Measurements from ENCODE around the gene EBF3. TPM values are rescaled to one million over a fixed set of nuclear protein-coding genes. Genes with fewer than 3 reads are reported as not detected.

EBF3 gene
- polyA plus RNA-seq, 4 donors = 1.4 to 1.9 TPM; not detected in 2

- DNase-seq (no peak), FAIRE-seq (no peak)
- peaks cover 0 to 3% (median 0%) of the 10 kb centered on the region in 3 donors for H3K27me3 ChIP-seq (ENCODE audit: control insufficient read depth in 3 of 3, insufficient read depth in 3 of 3, low read length in 3 of 3)
- H3K27ac ChIP-seq (ENCODE audit: low read depth in 1 of 3, low read length in 2 of 3) = no peak overlapping the region
- no peaks in the 10 kb centered on the region for H3K4me1 ChIP-seq (ENCODE audit: control insufficient read depth in 3 of 3, insufficient read depth in 2 of 3, low read depth in 1 of 3, low read length in 2 of 3)
- peaks cover 0 to 7% of the 10 kb centered on the region in 2 donors for H3K9me3 ChIP-seq (ENCODE audit: control insufficient read depth in 2 of 2, insufficient read depth in 1 of 2, low read depth in 1 of 2, low read length in 1 of 2)
- H3K4me3 ChIP-seq (ENCODE audit: low read depth in 1 of 3, low read length in 3 of 3) = no peak overlapping the region
- 76 to 83% (median 80%) methylated on average over 9 of the region's 9 CpGs for WGBS, 3 donors
- no peaks in the 10 kb centered on the region for H3K36me3 ChIP-seq (ENCODE audit: control insufficient read depth in 3 of 3, insufficient read depth in 2 of 3, low read depth in 1 of 3, low read length in 3 of 3)
These were observed 103.7 kb downstream of the EBF3 start for GRCh38 chr10:129860396-129860795.

GRCh38 chr10:129859536-129859935 lies 104.5 kb downstream of the EBF3 start:
- FAIRE-seq (no peak), DNase-seq (no peak)
- 80 to 90% (median 87%) methylated on average over 7 of the region's 7 CpGs for WGBS, 3 donors
- Histone ChIP-seq H3K36me3 (ENCODE audit: control insufficient read depth in 3 of 3, insufficient read depth in 2 of 3, low read depth in 1 of 3, low read length in 3 of 3) (no peaks in the 10 kb centered on the region), H3K27ac (ENCODE audit: low read depth in 1 of 3, low read length in 2 of 3) (no peak overlapping the region), H3K27me3 (ENCODE audit: control insufficient read depth in 3 of 3, insufficient read depth in 3 of 3, low read length in 3 of 3) (peaks cover 0 to 3% (median 2%) of the 10 kb centered on the region in 3 donors), H3K4me1 (ENCODE audit: control insufficient read depth in 3 of 3, insufficient read depth in 2 of 3, low read depth in 1 of 3, low read length in 2 of 3) (peaks cover 0 to 1% (median 0%) of the 10 kb centered on the region in 3 donors), H3K9me3 (ENCODE audit: control insufficient read depth in 2 of 2, insufficient read depth in 1 of 2, low read depth in 1 of 2, low read length in 1 of 2) (peaks cover 0 to 7% of the 10 kb centered on the region in 2 donors), H3K4me3 (ENCODE audit: low read depth in 1 of 3, low read length in 3 of 3) (no peak overlapping the region)

- H3K4me3 ChIP-seq (ENCODE audit: low read depth in 1 of 3, low read length in 3 of 3) = no peak overlapping the region
- DNase-seq (no peak), FAIRE-seq (no peak)
- H3K9me3 ChIP-seq (ENCODE audit: control insufficient read depth in 2 of 2, insufficient read depth in 1 of 2, low read depth in 1 of 2, low read length in 1 of 2) = peaks cover 0 to 7% of the 10 kb centered on the region in 2 donors
- H3K27ac ChIP-seq (ENCODE audit: low read depth in 1 of 3, low read length in 2 of 3) = no peak overlapping the region
- H3K4me1 ChIP-seq (ENCODE audit: control insufficient read depth in 3 of 3, insufficient read depth in 2 of 3, low read depth in 1 of 3, low read length in 2 of 3) = peaks cover 0 to 14% (median 0%) of the 10 kb centered on the region in 3 donors
- H3K27me3 ChIP-seq (ENCODE audit: control insufficient read depth in 3 of 3, insufficient read depth in 3 of 3, low read length in 3 of 3) = peaks cover 2 to 9% (median 4%) of the 10 kb centered on the region in 3 donors
- no peaks in the 10 kb centered on the region for H3K36me3 ChIP-seq (ENCODE audit: control insufficient read depth in 3 of 3, insufficient read depth in 2 of 3, low read depth in 1 of 3, low read length in 3 of 3)
- WGBS, 3 donors = 93 to 95% (median 94%) methylated on average over 19 of the region's 19 CpGs
These were observed 106.7 kb downstream of the EBF3 start for GRCh38 chr10:129857242-129857960.

DNA sequence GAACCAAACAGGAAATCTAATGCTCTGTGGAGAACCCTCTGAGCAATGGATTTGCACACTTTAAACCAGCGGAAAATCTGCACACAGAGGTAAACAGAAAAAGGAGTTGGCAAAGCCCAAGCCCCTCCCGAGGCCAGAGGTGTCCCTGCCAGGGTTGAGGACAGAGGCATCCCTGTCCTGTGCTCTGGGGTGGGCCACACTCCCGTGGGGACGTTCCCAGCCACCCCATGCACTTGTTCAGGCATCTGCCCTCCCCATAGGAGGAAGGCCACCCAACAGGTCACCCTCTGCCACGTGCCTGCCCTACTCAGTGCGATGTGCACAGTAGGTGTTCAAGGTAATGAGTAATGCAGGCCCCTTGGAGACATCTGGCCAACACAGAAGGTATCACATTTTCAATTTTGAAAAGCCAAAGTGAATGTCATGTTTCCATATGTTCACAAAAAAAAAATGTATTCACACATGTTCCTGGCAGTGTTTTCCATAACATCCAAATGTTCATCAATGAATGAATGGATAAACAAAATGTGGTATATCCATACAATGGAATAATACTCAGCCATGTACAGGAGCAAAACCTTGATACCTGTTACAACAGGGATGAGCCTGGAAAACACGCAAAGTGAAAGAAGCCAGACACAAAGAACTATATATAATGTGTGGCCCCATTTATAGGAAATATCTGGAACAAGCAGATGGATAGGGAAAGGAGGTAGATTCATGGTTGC lies 108.1 kb downstream of the EBF3 start:
- 61 to 80% (median 70%) methylated on average over 7 of the region's 7 CpGs for WGBS, 3 donors
- FAIRE-seq (no peak), DNase-seq (no peak)
- Histone ChIP-seq H3K27ac (ENCODE audit: low read depth in 1 of 3, low read length in 2 of 3) (no peak overlapping the region), H3K4me3 (ENCODE audit: low read depth in 1 of 3, low read length in 3 of 3) (no peak overlapping the region), H3K36me3 (ENCODE audit: control insufficient read depth in 3 of 3, insufficient read depth in 2 of 3, low read depth in 1 of 3, low read length in 3 of 3) (no peaks in the 10 kb centered on the region), H3K27me3 (ENCODE audit: control insufficient read depth in 3 of 3, insufficient read depth in 3 of 3, low read length in 3 of 3) (peaks cover 2 to 17% (median 6%) of the 10 kb centered on the region in 3 donors), H3K4me1 (ENCODE audit: control insufficient read depth in 3 of 3, insufficient read depth in 2 of 3, low read depth in 1 of 3, low read length in 2 of 3) (peaks cover 0 to 14% (median 0%) of the 10 kb centered on the region in 3 donors), H3K9me3 (ENCODE audit: control insufficient read depth in 2 of 2, insufficient read depth in 1 of 2, low read depth in 1 of 2, low read length in 1 of 2) (peaks cover 0 to 7% of the 10 kb centered on the region in 2 donors)

DNA sequence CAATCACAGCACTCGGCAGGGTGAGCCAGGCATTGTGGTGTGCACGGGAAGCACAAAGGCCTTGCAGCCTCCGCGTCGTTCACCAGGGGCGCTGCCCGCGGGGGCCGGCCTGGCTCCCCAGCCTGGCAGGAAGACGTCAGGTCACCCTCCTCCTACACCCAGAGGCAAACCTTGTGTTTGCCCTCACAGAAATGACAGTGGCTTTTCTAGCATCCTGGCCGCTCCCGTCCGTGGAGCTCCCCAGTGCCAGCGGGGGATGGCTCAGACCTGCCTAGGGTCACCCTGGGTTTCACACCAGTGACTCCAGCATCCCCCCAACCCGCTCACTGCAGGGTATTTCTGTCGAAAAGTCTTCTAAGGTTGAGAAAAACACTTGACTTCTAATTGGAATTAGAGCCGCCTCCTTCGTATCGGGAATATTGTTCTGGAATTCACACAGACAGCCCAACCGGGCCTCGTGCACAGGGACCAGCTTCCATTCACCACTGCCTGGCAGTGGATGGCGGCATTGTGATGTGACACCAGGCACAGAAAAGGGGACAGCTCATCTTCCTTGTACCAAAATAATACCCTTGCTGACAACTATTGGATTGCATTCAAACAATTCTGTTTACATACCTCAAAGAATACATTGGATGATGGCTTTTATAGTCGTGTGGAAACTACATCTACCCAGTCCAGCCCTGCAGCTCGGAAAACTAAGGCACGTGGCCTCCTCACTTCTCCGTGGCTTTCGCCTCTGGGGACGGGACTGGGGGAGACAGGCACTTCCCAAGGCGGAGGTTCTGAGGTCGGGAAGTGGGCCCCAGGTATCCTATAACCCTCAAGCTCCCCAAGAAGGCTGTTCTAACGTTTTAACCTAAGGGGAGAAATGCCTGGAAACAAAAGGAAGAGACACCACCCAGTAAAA lies 109.0 kb downstream of the EBF3 start:
- Histone ChIP-seq H3K27me3 (ENCODE audit: control insufficient read depth in 3 of 3, insufficient read depth in 3 of 3, low read length in 3 of 3) (peaks cover 2 to 26% (median 6%) of the 10 kb centered on the region in 3 donors), H3K36me3 (ENCODE audit: control insufficient read depth in 3 of 3, insufficient read depth in 2 of 3, low read depth in 1 of 3, low read length in 3 of 3) (no peaks in the 10 kb centered on the region), H3K4me3 (ENCODE audit: low read depth in 1 of 3, low read length in 3 of 3) (no peak overlapping the region), H3K27ac (ENCODE audit: low read depth in 1 of 3, low read length in 2 of 3) (no peak overlapping the region), H3K9me3 (ENCODE audit: control insufficient read depth in 2 of 2, insufficient read depth in 1 of 2, low read depth in 1 of 2, low read length in 1 of 2) (peaks cover 0 to 7% of the 10 kb centered on the region in 2 donors), H3K4me1 (ENCODE audit: control insufficient read depth in 3 of 3, insufficient read depth in 2 of 3, low read depth in 1 of 3, low read length in 2 of 3) (peaks cover 0 to 14% (median 0%) of the 10 kb centered on the region in 3 donors)
- DNase-seq (no peak), FAIRE-seq (no peak)
- 61 to 84% (median 71%) methylated on average over 31 of the region's 31 CpGs for WGBS, 3 donors

DNA sequence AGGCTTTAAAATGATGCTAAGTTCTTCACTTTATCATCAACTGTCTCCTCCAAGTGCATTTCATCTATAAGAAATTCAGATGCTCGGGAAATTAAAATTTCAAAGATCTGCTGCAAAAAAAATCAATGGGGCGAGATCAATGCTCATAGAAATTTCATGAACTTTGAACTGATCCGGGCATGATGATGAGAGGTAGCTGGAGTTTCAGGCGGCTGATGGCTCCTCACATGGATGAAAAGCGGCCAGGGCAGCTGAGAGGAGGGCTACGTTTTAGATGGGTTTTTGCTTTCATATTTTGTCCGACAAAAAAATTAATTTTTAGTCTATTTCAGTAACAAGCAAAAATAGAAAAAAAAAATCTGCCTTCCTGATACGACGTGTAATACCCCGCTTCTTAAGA lies 109.9 kb downstream of the EBF3 start:
- FAIRE-seq = no peak
- Histone ChIP-seq H3K4me1 (ENCODE audit: control insufficient read depth in 3 of 3, insufficient read depth in 2 of 3, low read depth in 1 of 3, low read length in 2 of 3) (peaks cover 0 to 14% (median 0%) of the 10 kb centered on the region in 3 donors), H3K36me3 (ENCODE audit: control insufficient read depth in 3 of 3, insufficient read depth in 2 of 3, low read depth in 1 of 3, low read length in 3 of 3) (no peaks in the 10 kb centered on the region), H3K4me3 (ENCODE audit: low read depth in 1 of 3, low read length in 3 of 3) (no peak overlapping the region), H3K27ac (ENCODE audit: low read depth in 1 of 3, low read length in 2 of 3) (no peak overlapping the region), H3K27me3 (ENCODE audit: control insufficient read depth in 3 of 3, insufficient read depth in 3 of 3, low read length in 3 of 3) (peaks cover 2 to 31% (median 6%) of the 10 kb centered on the region in 3 donors), H3K9me3 (ENCODE audit: control insufficient read depth in 2 of 2, insufficient read depth in 1 of 2, low read depth in 1 of 2, low read length in 1 of 2) (peaks cover 0 to 7% of the 10 kb centered on the region in 2 donors)
- DNase-seq = peak in 1 of 2 donors; percentile 16
- WGBS, 3 donors = 28 to 73% (median 46%) methylated on average over 10 of the region's 10 CpGs

- no peak for FAIRE-seq
- Histone ChIP-seq H3K27me3 (ENCODE audit: control insufficient read depth in 3 of 3, insufficient read depth in 3 of 3, low read length in 3 of 3) (peaks cover 2 to 37% (median 10%) of the 10 kb centered on the region in 3 donors), H3K27ac (ENCODE audit: low read depth in 1 of 3, low read length in 2 of 3) (no peak overlapping the region), H3K9me3 (ENCODE audit: control insufficient read depth in 2 of 2, insufficient read depth in 1 of 2, low read depth in 1 of 2, low read length in 1 of 2) (peaks cover 0 to 7% of the 10 kb centered on the region in 2 donors), H3K36me3 (ENCODE audit: control insufficient read depth in 3 of 3, insufficient read depth in 2 of 3, low read depth in 1 of 3, low read length in 3 of 3) (no peaks in the 10 kb centered on the region), H3K4me3 (ENCODE audit: low read depth in 1 of 3, low read length in 3 of 3) (peak overlapping the region in 1 of 3 donors; percentile 19), H3K4me1 (ENCODE audit: control insufficient read depth in 3 of 3, insufficient read depth in 2 of 3, low read depth in 1 of 3, low read length in 2 of 3) (peaks cover 0 to 14% (median 0%) of the 10 kb centered on the region in 3 donors)
- 5 to 21% (median 17%) methylated on average over 2 of the region's 2 CpGs for WGBS, 3 donors
- peak; percentile 81 to 92 for DNase-seq
These were observed 110.5 kb downstream of the EBF3 start for GRCh38 chr10:129853562-129853903.
